ENCODE results near the gene IGSF9B. TPM values are rescaled to one million over a fixed set of nuclear protein-coding genes. Genes with fewer than 3 reads are reported as not detected.

The IGSF9B gene
- polyA plus RNA-seq, 2 donors: 0.93 to 5.5 TPM

DNA sequence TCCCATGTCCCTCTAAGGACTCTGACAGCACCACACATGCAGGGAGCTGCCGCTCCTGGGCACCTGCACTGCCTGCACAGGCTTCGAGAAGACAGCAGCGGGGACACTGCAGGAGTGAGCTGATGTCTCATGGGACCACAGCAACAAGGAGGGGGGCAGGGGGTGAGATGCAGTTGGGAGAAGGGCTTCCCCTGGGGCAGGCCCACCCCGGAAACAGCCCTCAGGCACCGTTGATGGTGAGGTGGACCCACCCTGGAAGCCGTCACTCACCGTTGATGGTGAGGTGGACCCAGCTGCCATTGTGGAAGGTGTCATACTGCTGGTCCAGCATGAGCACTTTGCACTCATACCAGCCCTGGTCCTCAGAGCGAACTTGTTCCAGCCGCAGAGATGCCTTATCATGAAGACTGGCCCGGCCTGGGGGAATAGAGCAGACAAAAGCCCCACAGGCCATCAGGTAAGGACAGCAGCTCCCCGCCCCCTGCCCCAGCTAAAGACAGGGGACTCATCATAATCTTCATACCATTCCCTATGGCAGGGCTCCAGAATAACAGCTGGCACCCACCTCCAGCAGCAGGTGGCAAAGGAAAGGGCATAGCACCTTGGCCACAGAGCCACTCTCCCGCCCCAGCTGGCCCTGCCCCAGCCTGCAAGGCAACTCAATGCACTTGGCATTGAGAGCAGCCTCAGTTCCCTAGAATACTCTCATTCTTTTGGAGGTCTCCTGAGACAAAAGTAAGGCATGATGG lies 12.6 kb downstream of the IGSF9B start:
- H3K9me3 ChIP-seq (ENCODE audit: control insufficient read depth in 2 of 2, insufficient read depth in 1 of 2, low read depth in 1 of 2, low read length in 1 of 2): peaks cover 0 to 9% of the 10 kb centered on the region in 2 donors
- H3K4me1 ChIP-seq (ENCODE audit: control insufficient read depth in 2 of 2, insufficient read depth in 2 of 2, low read length in 1 of 2): peaks cover 9 to 19% of the 10 kb centered on the region in 2 donors
- no peak overlapping the region for H3K4me3 ChIP-seq (ENCODE audit: low read depth in 1 of 2, low read length in 2 of 2)
- H3K27me3 ChIP-seq (ENCODE audit: control insufficient read depth in 1 of 2, insufficient read depth in 2 of 2, low read length in 2 of 2): no peaks in the 10 kb centered on the region
- H3K27ac ChIP-seq (ENCODE audit: low read depth in 2 of 2, low read length in 1 of 2): no peak overlapping the region
- H3K36me3 ChIP-seq (ENCODE audit: control insufficient read depth in 2 of 2, insufficient read depth in 2 of 2, low read length in 1 of 2): peaks cover 0 to 2% of the 10 kb centered on the region in 2 donors
- 88 to 91% methylated on average over 12 of the region's 12 CpGs for WGBS, 2 donors

DNA sequence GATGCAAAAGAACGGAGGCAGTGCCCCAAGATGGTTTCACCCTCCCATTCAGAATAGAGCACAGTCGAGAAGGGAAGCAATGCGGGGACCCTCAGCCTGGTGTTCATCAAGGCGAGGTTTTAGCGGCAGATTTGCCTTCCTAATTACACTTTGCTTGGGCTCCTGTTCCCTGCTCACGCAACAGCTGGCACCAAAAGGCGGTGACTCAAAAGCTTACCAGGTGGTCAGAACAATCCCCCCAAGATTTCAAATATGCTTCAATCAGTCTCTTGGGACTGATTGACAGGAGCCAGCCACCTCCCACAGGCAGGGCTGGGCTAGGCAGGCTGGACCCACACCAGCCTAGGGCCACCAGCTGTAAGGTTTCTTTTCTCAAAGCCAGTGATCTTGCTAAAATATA lies 14.2 kb downstream of the IGSF9B start:
- Histone ChIP-seq H3K9me3 (ENCODE audit: control insufficient read depth in 2 of 2, insufficient read depth in 1 of 2, low read depth in 1 of 2, low read length in 1 of 2) (peaks cover 0 to 9% of the 10 kb centered on the region in 2 donors), H3K27me3 (ENCODE audit: control insufficient read depth in 1 of 2, insufficient read depth in 2 of 2, low read length in 2 of 2) (no peaks in the 10 kb centered on the region), H3K4me3 (ENCODE audit: low read depth in 1 of 2, low read length in 2 of 2) (no peak overlapping the region), H3K36me3 (ENCODE audit: control insufficient read depth in 2 of 2, insufficient read depth in 2 of 2, low read length in 1 of 2) (peaks cover 0 to 4% of the 10 kb centered on the region in 2 donors), H3K27ac (ENCODE audit: low read depth in 2 of 2, low read length in 1 of 2) (no peak overlapping the region), H3K4me1 (ENCODE audit: control insufficient read depth in 2 of 2, insufficient read depth in 2 of 2, low read length in 1 of 2) (peaks cover 9 to 19% of the 10 kb centered on the region in 2 donors)
- WGBS, 2 donors: 88% methylated on average over 7 of the region's 7 CpGs

DNA sequence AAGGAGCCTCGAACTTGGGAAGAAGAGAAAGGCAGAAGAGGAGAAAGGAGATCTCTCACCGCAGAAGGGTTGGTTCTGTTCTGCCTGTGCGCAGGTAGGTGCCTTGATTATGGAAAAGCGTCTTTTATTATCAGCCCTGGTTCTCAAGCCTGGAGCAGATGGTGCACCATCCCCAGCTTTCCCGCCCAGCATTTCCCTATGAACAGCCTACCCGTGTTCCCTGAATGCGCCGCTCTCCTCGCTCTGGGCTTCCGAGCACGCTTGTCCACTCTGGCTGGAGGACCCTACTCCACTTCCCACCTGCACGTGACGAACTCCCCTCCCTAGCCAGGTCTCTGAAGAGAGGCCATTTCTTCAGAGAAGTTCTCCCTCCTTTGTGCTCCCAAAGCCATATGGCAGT lies 15.2 kb downstream of the IGSF9B start:
- Histone ChIP-seq H3K27me3 (ENCODE audit: control insufficient read depth in 1 of 2, insufficient read depth in 2 of 2, low read length in 2 of 2) (no peaks in the 10 kb centered on the region), H3K4me1 (ENCODE audit: control insufficient read depth in 2 of 2, insufficient read depth in 2 of 2, low read length in 1 of 2) (peaks cover 6 to 16% of the 10 kb centered on the region in 2 donors), H3K4me3 (ENCODE audit: low read depth in 1 of 2, low read length in 2 of 2) (no peak overlapping the region), H3K36me3 (ENCODE audit: control insufficient read depth in 2 of 2, insufficient read depth in 2 of 2, low read length in 1 of 2) (peaks cover 0 to 8% of the 10 kb centered on the region in 2 donors), H3K9me3 (ENCODE audit: control insufficient read depth in 2 of 2, insufficient read depth in 1 of 2, low read depth in 1 of 2, low read length in 1 of 2) (peaks cover 0 to 9% of the 10 kb centered on the region in 2 donors), H3K27ac (ENCODE audit: low read depth in 2 of 2, low read length in 1 of 2) (no peak overlapping the region)
- WGBS, 2 donors: 90 to 92% methylated on average over 13 of the region's 13 CpGs

DNA sequence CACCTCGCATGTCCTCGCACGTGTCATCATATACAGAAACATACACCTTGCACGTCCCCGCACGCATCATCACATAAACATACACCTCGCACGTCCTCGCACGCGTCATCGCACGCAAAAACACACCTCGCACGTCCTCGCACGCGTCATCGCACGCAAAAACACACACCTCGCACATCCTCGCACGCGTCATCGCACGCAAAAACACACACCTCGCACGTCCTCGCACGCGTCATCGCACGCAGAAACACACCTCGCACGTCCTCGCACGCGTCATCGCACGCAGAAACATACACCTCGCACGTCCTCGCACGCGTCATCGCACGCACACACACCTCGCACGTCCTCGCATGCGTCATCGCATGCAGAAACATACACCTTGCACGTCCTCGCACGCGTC lies 16.7 kb downstream of the IGSF9B start:
- Histone ChIP-seq H3K9me3 (ENCODE audit: control insufficient read depth in 2 of 2, insufficient read depth in 1 of 2, low read depth in 1 of 2, low read length in 1 of 2) (peaks cover 0 to 9% of the 10 kb centered on the region in 2 donors), H3K4me3 (ENCODE audit: low read depth in 1 of 2, low read length in 2 of 2) (no peak overlapping the region), H3K4me1 (ENCODE audit: control insufficient read depth in 2 of 2, insufficient read depth in 2 of 2, low read length in 1 of 2) (peaks cover 0 to 5% of the 10 kb centered on the region in 2 donors), H3K27me3 (ENCODE audit: control insufficient read depth in 1 of 2, insufficient read depth in 2 of 2, low read length in 2 of 2) (no peaks in the 10 kb centered on the region), H3K36me3 (ENCODE audit: control insufficient read depth in 2 of 2, insufficient read depth in 2 of 2, low read length in 1 of 2) (peaks cover 0 to 11% of the 10 kb centered on the region in 2 donors), H3K27ac (ENCODE audit: low read depth in 2 of 2, low read length in 1 of 2) (no peak overlapping the region)
- 94 to 97% methylated on average over 56 of the region's 56 CpGs for WGBS, 2 donors

DNA sequence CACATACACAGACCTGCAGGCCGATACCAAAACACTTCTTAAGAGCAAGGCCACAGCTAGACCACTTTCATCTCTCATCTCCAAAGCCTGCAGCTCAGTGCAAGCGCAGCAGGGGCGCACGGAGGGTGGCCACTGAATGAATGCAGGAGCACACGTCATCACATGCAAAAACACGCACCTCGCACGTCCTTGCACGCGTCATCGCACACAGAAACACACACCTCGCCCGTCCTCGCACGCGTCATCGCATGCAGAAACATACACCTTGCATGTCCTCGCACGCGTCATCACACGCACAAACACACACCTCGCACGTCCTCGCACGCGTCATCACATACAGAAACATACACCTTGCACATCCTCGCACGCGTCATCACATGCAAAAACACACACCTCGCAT lies 17.2 kb downstream of the IGSF9B start:
- peaks cover 0 to 11% of the 10 kb centered on the region in 2 donors for H3K36me3 ChIP-seq (ENCODE audit: control insufficient read depth in 2 of 2, insufficient read depth in 2 of 2, low read length in 1 of 2)
- WGBS, 2 donors: 93 to 96% methylated on average over 30 of the region's 30 CpGs
- H3K9me3 ChIP-seq (ENCODE audit: control insufficient read depth in 2 of 2, insufficient read depth in 1 of 2, low read depth in 1 of 2, low read length in 1 of 2): peaks cover 0 to 9% of the 10 kb centered on the region in 2 donors
- peaks cover 2 to 5% of the 10 kb centered on the region in 2 donors for H3K4me1 ChIP-seq (ENCODE audit: control insufficient read depth in 2 of 2, insufficient read depth in 2 of 2, low read length in 1 of 2)
- H3K4me3 ChIP-seq (ENCODE audit: low read depth in 1 of 2, low read length in 2 of 2): no peak overlapping the region
- no peak overlapping the region for H3K27ac ChIP-seq (ENCODE audit: low read depth in 2 of 2, low read length in 1 of 2)
- H3K27me3 ChIP-seq (ENCODE audit: control insufficient read depth in 1 of 2, insufficient read depth in 2 of 2, low read length in 2 of 2): no peaks in the 10 kb centered on the region

DNA sequence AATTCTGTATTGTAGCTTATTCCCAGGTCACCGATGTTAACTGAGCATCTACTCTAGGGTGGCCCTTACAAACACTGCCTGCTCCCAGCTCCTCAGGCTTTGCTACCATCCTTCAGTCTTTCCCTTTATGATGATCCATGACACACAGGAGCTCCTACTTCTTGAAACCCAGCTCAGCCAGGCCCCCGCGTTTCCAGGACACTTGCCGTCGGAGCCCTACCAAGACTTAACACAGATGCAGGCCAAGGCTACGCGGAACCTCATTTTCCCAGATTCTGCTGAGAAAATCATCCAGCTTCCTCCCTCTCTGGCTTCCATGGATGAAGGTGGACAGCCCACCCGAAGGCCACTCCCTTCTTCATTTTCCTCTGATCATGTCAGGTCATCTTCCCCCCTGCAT lies 18.6 kb downstream of the IGSF9B start:
- no peak overlapping the region for H3K4me3 ChIP-seq (ENCODE audit: low read depth in 1 of 2, low read length in 2 of 2)
- 91 to 95% methylated on average over 8 of the region's 8 CpGs for WGBS, 2 donors
- H3K27ac ChIP-seq (ENCODE audit: low read depth in 2 of 2, low read length in 1 of 2): no peak overlapping the region
- H3K27me3 ChIP-seq (ENCODE audit: control insufficient read depth in 1 of 2, insufficient read depth in 2 of 2, low read length in 2 of 2): no peaks in the 10 kb centered on the region
- H3K36me3 ChIP-seq (ENCODE audit: control insufficient read depth in 2 of 2, insufficient read depth in 2 of 2, low read length in 1 of 2): peaks cover 0 to 11% of the 10 kb centered on the region in 2 donors
- peaks cover 0 to 9% of the 10 kb centered on the region in 2 donors for H3K9me3 ChIP-seq (ENCODE audit: control insufficient read depth in 2 of 2, insufficient read depth in 1 of 2, low read depth in 1 of 2, low read length in 1 of 2)
- H3K4me1 ChIP-seq (ENCODE audit: control insufficient read depth in 2 of 2, insufficient read depth in 2 of 2, low read length in 1 of 2): peaks cover 2 to 5% of the 10 kb centered on the region in 2 donors

DNA sequence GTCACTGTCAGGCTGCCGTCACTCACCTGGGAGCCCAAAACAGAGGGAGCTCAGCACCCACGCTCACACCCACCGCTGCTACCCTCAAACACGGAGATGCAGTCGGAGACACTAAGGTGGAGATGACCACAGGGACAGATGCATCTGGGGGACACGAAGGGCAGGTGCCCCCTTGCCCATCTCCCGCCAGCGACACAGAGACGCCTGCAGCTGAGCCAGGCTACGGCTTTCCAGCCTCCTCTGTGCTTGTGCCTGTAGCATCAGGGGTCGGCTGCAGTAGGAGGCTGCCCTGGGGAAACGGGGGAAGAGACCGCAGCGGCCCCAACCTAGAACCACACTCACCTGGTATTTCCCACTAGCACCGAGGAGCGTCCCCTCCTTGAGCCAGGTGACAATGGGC lies 19.3 kb downstream of the IGSF9B start:
- Histone ChIP-seq H3K36me3 (ENCODE audit: control insufficient read depth in 2 of 2, insufficient read depth in 2 of 2, low read length in 1 of 2) (peaks cover 0 to 11% of the 10 kb centered on the region in 2 donors), H3K27ac (ENCODE audit: low read depth in 2 of 2, low read length in 1 of 2) (no peak overlapping the region), H3K27me3 (ENCODE audit: control insufficient read depth in 1 of 2, insufficient read depth in 2 of 2, low read length in 2 of 2) (no peaks in the 10 kb centered on the region), H3K4me1 (ENCODE audit: control insufficient read depth in 2 of 2, insufficient read depth in 2 of 2, low read length in 1 of 2) (peaks cover 2 to 5% of the 10 kb centered on the region in 2 donors), H3K9me3 (ENCODE audit: control insufficient read depth in 2 of 2, insufficient read depth in 1 of 2, low read depth in 1 of 2, low read length in 1 of 2) (peaks cover 0 to 9% of the 10 kb centered on the region in 2 donors), H3K4me3 (ENCODE audit: low read depth in 1 of 2, low read length in 2 of 2) (no peak overlapping the region)
- WGBS, 2 donors: 93 to 94% methylated on average over 16 of the region's 16 CpGs

DNA sequence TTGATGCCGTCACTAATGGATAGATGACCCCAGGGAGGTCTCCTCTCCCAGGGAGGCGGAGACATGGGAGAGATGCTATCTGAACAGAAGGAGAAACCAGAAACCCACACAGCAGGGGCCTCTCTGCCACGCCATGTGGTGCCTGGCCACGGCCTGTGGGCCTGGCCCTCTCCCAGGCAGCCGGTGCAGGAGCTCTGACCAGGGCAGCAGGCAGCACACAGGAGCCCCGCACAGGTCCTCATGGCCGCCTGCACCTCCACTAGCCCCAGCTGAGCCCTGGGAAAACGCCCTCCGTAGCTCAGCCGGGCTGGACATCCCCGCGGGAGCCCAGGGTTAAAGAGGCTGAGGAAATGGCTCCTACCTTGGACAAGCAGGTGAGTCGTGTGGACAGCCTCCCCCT lies 19.8 kb downstream of the IGSF9B start:
- Histone ChIP-seq H3K4me1 (ENCODE audit: control insufficient read depth in 2 of 2, insufficient read depth in 2 of 2, low read length in 1 of 2) (peaks cover 2 to 5% of the 10 kb centered on the region in 2 donors), H3K27me3 (ENCODE audit: control insufficient read depth in 1 of 2, insufficient read depth in 2 of 2, low read length in 2 of 2) (no peaks in the 10 kb centered on the region), H3K27ac (ENCODE audit: low read depth in 2 of 2, low read length in 1 of 2) (no peak overlapping the region), H3K4me3 (ENCODE audit: low read depth in 1 of 2, low read length in 2 of 2) (no peak overlapping the region), H3K9me3 (ENCODE audit: control insufficient read depth in 2 of 2, insufficient read depth in 1 of 2, low read depth in 1 of 2, low read length in 1 of 2) (peaks cover 0 to 9% of the 10 kb centered on the region in 2 donors), H3K36me3 (ENCODE audit: control insufficient read depth in 2 of 2, insufficient read depth in 2 of 2, low read length in 1 of 2) (peaks cover 0 to 11% of the 10 kb centered on the region in 2 donors)
- WGBS, 2 donors: 84 to 85% methylated on average over 13 of the region's 13 CpGs

DNA sequence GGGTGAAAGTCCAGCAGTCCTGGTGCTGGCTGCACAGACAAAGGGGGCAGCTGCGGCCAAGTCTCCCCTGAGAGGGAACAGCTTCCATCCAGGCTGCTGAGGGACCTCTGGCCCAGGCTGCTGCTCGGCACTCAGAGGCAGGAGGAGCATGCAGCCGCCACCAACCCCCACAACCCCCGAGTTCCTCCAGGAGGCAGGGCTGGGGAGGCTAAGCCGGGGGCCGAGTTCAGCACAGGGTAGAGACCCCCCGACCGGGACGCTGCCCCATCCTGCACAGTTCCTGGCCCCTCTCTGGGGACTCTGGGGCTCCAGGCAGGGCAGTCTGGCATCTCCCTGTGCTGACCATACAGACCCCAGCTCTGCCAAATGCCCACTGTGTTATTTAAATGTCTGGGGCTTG lies 20.2 kb downstream of the IGSF9B start:
- Histone ChIP-seq H3K4me1 (ENCODE audit: control insufficient read depth in 2 of 2, insufficient read depth in 2 of 2, low read length in 1 of 2) (peaks cover 2 to 5% of the 10 kb centered on the region in 2 donors), H3K9me3 (ENCODE audit: control insufficient read depth in 2 of 2, insufficient read depth in 1 of 2, low read depth in 1 of 2, low read length in 1 of 2) (peaks cover 0 to 9% of the 10 kb centered on the region in 2 donors), H3K27ac (ENCODE audit: low read depth in 2 of 2, low read length in 1 of 2) (no peak overlapping the region), H3K36me3 (ENCODE audit: control insufficient read depth in 2 of 2, insufficient read depth in 2 of 2, low read length in 1 of 2) (peaks cover 0 to 11% of the 10 kb centered on the region in 2 donors), H3K27me3 (ENCODE audit: control insufficient read depth in 1 of 2, insufficient read depth in 2 of 2, low read length in 2 of 2) (no peaks in the 10 kb centered on the region), H3K4me3 (ENCODE audit: low read depth in 1 of 2, low read length in 2 of 2) (no peak overlapping the region)
- WGBS, 2 donors: 75 to 80% methylated on average over 9 of the region's 9 CpGs

DNA sequence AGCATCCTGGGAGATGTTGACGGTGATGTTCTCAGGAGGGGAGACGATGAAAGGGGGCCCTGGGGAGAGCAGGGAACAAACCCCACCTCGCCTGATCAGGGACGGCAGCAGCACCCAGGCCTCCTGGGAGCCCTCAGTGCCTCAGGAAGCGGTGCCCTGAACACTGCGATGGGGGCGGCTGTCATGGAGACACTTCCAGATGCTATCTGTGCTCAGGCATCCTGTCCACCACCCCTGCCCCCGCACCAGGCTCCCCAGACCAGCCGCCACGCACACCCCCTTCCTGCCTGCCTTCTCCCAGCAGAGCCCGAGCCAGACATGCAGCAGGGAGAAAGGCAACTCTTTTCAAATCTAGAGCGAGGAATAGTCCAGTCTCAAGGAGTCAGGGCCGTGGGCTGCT lies 20.6 kb downstream of the IGSF9B start:
- Histone ChIP-seq H3K36me3 (ENCODE audit: control insufficient read depth in 2 of 2, insufficient read depth in 2 of 2, low read length in 1 of 2) (peaks cover 0 to 11% of the 10 kb centered on the region in 2 donors), H3K27me3 (ENCODE audit: control insufficient read depth in 1 of 2, insufficient read depth in 2 of 2, low read length in 2 of 2) (no peaks in the 10 kb centered on the region), H3K4me3 (ENCODE audit: low read depth in 1 of 2, low read length in 2 of 2) (no peak overlapping the region), H3K27ac (ENCODE audit: low read depth in 2 of 2, low read length in 1 of 2) (no peak overlapping the region), H3K4me1 (ENCODE audit: control insufficient read depth in 2 of 2, insufficient read depth in 2 of 2, low read length in 1 of 2) (peaks cover 2 to 5% of the 10 kb centered on the region in 2 donors), H3K9me3 (ENCODE audit: control insufficient read depth in 2 of 2, insufficient read depth in 1 of 2, low read depth in 1 of 2, low read length in 1 of 2) (peaks cover 0 to 9% of the 10 kb centered on the region in 2 donors)
- WGBS, 2 donors: 75 to 84% methylated on average over 13 of the region's 13 CpGs
